Measurements from ENCODE around the gene TCHH. TPM values are rescaled to one million over a fixed set of nuclear protein-coding genes. Genes with fewer than 3 reads are reported as not detected.

The TCHH gene
- total and polyA plus RNA-seq, 12 donors = 0.01 to 0.07 (median 0.05) TPM; not detected in 9

DNA sequence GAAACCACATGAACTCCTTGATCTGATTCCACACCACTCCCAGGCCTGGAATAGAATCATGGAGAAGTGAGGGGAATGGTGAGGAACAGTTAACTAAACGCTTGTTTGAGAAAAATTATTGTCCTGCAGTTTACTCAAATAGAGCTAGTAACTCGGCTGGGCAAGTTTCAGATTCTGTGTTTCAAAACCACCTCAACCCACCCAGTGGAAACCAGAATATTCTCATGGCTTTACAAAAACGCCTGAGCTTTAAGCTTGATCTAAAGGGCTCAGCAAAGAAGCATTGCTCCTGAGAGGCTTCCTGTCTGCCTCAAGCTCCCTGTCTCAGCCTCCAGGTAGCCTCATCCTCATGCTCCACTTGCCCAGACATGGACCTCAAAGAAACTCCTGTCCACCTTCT is 42.9 kb downstream of the TCHH start:
- Histone ChIP-seq H3K36me3 (no peaks in the 10 kb centered on the region), H3K27me3 (peaks cover 0 to 65% (median 28%) of the 10 kb centered on the region in 7 donors), H3K27ac (no peak overlapping the region), H3K4me3 (no peak overlapping the region), H3K9me3 (no peaks in the 10 kb centered on the region), H3K4me1 (no peaks in the 10 kb centered on the region)
- ATAC-seq = no peak
- TF ChIP-seq CTCF (IDR thresholded peaks at IDR 0.05) = no peak
- no peak for DNase-seq
- WGBS, 2 donors = 79 to 84% methylated on average over 3 of the region's 3 CpGs
- intact Hi-C loops (cut with DNase I) = no loop called here

DNA sequence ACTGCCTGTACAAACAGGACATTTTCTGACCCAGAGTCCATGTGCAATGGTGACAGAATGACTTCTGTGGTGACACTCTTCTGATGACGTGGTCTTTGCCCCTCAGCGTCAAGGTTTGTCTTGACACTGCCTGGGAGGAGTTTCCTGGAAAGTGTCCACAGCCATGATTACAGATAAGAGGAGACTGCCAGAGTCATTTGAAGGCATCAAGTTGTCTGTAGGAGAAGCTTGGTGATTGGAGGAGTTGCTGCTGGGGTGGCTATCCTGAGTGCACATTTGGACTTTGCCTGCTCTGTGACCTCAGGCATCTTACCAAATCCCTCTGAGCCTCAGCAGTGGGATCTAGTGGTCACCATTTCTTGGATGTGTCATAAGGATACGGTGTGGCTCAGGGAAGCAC is 44.1 kb downstream of the TCHH start:
- Histone ChIP-seq H3K9me3 (no peaks in the 10 kb centered on the region), H3K27me3 (peaks cover 0 to 70% (median 28%) of the 10 kb centered on the region in 7 donors), H3K27ac (no peak overlapping the region), H3K36me3 (no peaks in the 10 kb centered on the region), H3K4me1 (no peaks in the 10 kb centered on the region), H3K4me3 (no peak overlapping the region)
- intact Hi-C loops (cut with DNase I) = no loop called here
- DNase-seq = no peak
- no peak for TF ChIP-seq CTCF (IDR thresholded peaks at IDR 0.05)
- 49 to 50% methylated on average over 3 of the region's 3 CpGs for WGBS, 2 donors
- ATAC-seq = no peak

DNA sequence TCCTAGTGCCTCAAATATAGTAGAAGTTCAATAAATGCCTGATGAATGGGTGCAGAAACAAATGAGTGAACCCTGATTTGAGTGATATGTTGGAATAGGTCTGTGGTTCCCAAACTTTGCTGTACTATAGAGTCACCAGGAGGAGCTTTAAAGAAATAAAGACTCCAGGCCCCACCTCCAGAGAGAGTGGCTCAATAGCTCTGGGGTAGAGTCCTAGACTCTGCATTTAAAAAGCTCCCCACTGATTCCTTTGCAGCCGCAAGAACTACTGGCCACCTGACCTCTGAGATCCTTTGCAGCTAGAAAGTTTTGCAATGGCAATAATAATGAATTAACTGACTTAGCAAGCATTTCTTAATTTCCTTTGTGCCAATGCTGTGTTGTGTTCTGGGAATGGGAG is 47.3 kb downstream of the TCHH start:
- intact Hi-C loops (cut with DNase I) = loop anchor here in 2 of 10 donors (5.0 to 10.0 kb wide), 2 partner anchors 114 to 387 kb away; no protein-coding TSS in a partner anchor
- WGBS, 2 donors = 49 to 50% methylated on average over 1 of the region's 1 CpG

GRCh38 chr1:152067150-152067549 is 48.1 kb downstream of the TCHH start:
- TF ChIP-seq CTCF (IDR thresholded peaks at IDR 0.05) = no peak
- Histone ChIP-seq H3K4me1 (no peaks in the 10 kb centered on the region), H3K27ac (no peak overlapping the region), H3K27me3 (peaks cover 0 to 54% (median 25%) of the 10 kb centered on the region in 7 donors), H3K4me3 (no peak overlapping the region), H3K9me3 (no peaks in the 10 kb centered on the region), H3K36me3 (no peaks in the 10 kb centered on the region)
- intact Hi-C loops (cut with DNase I) = loop anchor here in 2 of 10 donors (5.0 to 10.0 kb wide), 2 partner anchors 115 to 388 kb away; no protein-coding TSS in a partner anchor
- ATAC-seq = no peak
- no peak for DNase-seq

More for the DNA sequence above, 47.3 kb downstream of the TCHH start:
- Histone ChIP-seq H3K4me1 (no peaks in the 10 kb centered on the region), H3K27me3 (peaks cover 0 to 58% (median 26%) of the 10 kb centered on the region in 7 donors), H3K36me3 (no peaks in the 10 kb centered on the region), H3K4me3 (no peak overlapping the region), H3K27ac (no peak overlapping the region), H3K9me3 (no peaks in the 10 kb centered on the region)
- no peak for DNase-seq
- TF ChIP-seq CTCF (IDR thresholded peaks at IDR 0.05) = no peak
- ATAC-seq = no peak

Data from heart right ventricle (tissue), 16 donors.